Measurements from ENCODE around the gene RAD54L. TPM values are rescaled to one million over a fixed set of nuclear protein-coding genes. Genes with fewer than 3 reads are reported as not detected.

RAD54L gene
- total and polyA plus RNA-seq, 9 donors = 0.28 to 1.4 (median 0.65) TPM; not detected in 1

- Histone ChIP-seq H3K36me3 (peaks cover 2% of the 10 kb centered on the region), H3K4me3 (no peak overlapping the region), H3K4me1 (ENCODE audit: insufficient read depth) (peaks cover 5% of the 10 kb centered on the region), H3K9me3 (no peaks in the 10 kb centered on the region), H3K27ac (no peak overlapping the region), H3K27me3 (no peaks in the 10 kb centered on the region)
- DNase-seq = no peak
- TF ChIP-seq POLR2A (IDR thresholded peaks at IDR 0.05) = no peak
- no peak for TF ChIP-seq CTCF (IDR thresholded peaks at IDR 0.05)
- no peak for TF ChIP-seq EP300 (IDR thresholded peaks at IDR 0.05)
- intact Hi-C loops (cut with DNase I) = no loop called here
These were observed 50.8 kb downstream of the RAD54L start for GRCh38 chr1:46298387-46298786.

- TF ChIP-seq CTCF (IDR thresholded peaks at IDR 0.05) (no peak), POLR2A (IDR thresholded peaks at IDR 0.05) (no peak), EP300 (IDR thresholded peaks at IDR 0.05) (no peak)
- intact Hi-C loops (cut with DNase I) = loop anchor here in 1 of 4 donors (5.0 kb wide), 1 partner anchor 41 kb away; the partner anchor contains the start of gene NSUN4
- Histone ChIP-seq H3K27ac (peak overlapping the region; percentile 94 to 97), H3K4me3 (peak overlapping the region; percentile 88), H3K27me3 (no peaks in the 10 kb centered on the region), H3K36me3 (peaks cover 2% of the 10 kb centered on the region), H3K9me3 (no peaks in the 10 kb centered on the region), H3K4me1 (ENCODE audit: insufficient read depth) (peaks cover 11% of the 10 kb centered on the region)
- WGBS, 3 donors = 20 to 23% (median 22%) methylated on average over 6 of the region's 6 CpGs
- DNase-seq = peak in 1 of 5 donors; percentile 33
These were observed 53.3 kb downstream of the RAD54L start for GRCh38 chr1:46300673-46301405.

GRCh38 chr1:46301406-46301807 lies 53.8 kb downstream of the RAD54L start:
- Histone ChIP-seq H3K4me3 (peak overlapping the region; percentile 88), H3K4me1 (ENCODE audit: insufficient read depth) (peaks cover 11% of the 10 kb centered on the region), H3K27me3 (no peaks in the 10 kb centered on the region), H3K9me3 (no peaks in the 10 kb centered on the region), H3K27ac (peak overlapping the region; percentile 94 to 97), H3K36me3 (peaks cover 2% of the 10 kb centered on the region)
- intact Hi-C loops (cut with DNase I) = loop anchor here in 1 of 4 donors (5.0 kb wide), 1 partner anchor 41 kb away; the partner anchor contains the start of gene NSUN4
- WGBS, 3 donors = 1 to 3% (median 2%) methylated on average over 17 of the region's 17 CpGs
- TF ChIP-seq POLR2A (IDR thresholded peaks at IDR 0.05) = no peak
- no peak for TF ChIP-seq CTCF (IDR thresholded peaks at IDR 0.05)
- TF ChIP-seq EP300 (IDR thresholded peaks at IDR 0.05) = no peak
- peak in 2 of 5 donors; percentile 13 to 61 for DNase-seq

- no peak for TF ChIP-seq EP300 (IDR thresholded peaks at IDR 0.05)
- TF ChIP-seq CTCF (IDR thresholded peaks at IDR 0.05) = no peak
- TF ChIP-seq POLR2A (IDR thresholded peaks at IDR 0.05) = no peak
- intact Hi-C loops (cut with DNase I) = loop anchor here in 2 of 4 donors (1.0 to 5.0 kb wide), 2 partner anchors 38 to 40 kb away; partner anchors contain the start of gene NSUN4 (in 2 of the 2)
- H3K4me1 ChIP-seq (ENCODE audit: insufficient read depth) = peaks cover 13% of the 10 kb centered on the region
- H3K9me3 ChIP-seq = no peaks in the 10 kb centered on the region
- H3K36me3 ChIP-seq = no peaks in the 10 kb centered on the region
- 0 to 1% (median 1%) methylated on average over 66 to 79 of the region's 79 CpGs for WGBS, 3 donors
- peak overlapping the region; percentile 88 for H3K4me3 ChIP-seq
- peak overlapping the region; percentile 94 to 97 for H3K27ac ChIP-seq
- no peaks in the 10 kb centered on the region for H3K27me3 ChIP-seq
- peak; percentile 53 to 77 (median 68) for DNase-seq
These were observed 54.5 kb downstream of the RAD54L start for GRCh38 chr1:46301808-46302640.
